HG03095 (cell line): Measurements from ENCODE around the gene HLCS.
"Not testable (repeated sequence)": the region's sequence is repeated elsewhere in the genome, so short reads cannot be mapped to it uniquely, and the experiment has no call there.

Experiments
- ATAC-seq: cut with Tn5 transposase; IDR thresholded peaks from one replicate; pipeline ENCODE4 v1.9.1; 2021; ENCODE audit warnings: moderate library complexity; ENCODE audit not compliant: unreplicated experiment

The HLCS gene

DNA sequence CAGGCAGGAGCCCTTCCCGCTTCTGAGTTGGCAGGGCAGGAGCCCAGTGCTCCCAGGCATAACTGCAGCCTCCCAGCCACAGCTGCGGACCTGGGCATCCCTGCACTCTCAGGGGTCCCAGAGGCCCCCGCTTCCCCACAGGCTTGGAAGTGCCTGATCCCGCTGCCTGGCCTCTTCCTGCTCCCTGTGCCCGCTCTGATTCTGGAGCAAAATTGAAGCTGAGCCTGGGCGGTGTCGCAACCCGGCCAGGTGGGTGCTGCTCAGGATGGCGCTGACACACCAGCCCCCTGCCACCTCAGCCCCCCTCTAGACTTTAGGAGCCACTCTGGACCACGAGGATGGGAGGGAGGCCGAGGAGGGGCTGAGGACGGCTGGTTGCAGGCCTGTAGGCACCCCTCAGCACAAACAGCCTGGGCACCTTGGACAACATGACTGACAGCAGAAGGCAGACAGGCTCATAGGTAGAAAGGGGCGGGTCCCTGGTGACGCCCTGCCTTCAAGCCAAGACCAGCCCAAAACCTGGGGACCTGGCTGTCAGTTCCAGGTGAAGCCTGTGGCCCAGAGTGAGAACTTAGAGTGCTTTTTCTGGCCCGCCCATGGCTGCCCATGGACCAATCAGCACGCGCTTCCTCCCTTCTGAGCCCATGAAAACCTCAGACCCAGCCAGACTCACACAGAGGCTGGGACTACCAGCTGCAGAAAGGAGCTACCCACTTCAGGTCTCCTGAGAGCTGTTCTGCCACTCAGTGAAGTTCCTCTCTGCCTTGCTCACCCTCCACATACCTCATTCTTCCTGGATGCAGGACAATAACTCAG is 7.2 kb downstream of the HLCS start:
- ATAC-seq, result no peak

DNA sequence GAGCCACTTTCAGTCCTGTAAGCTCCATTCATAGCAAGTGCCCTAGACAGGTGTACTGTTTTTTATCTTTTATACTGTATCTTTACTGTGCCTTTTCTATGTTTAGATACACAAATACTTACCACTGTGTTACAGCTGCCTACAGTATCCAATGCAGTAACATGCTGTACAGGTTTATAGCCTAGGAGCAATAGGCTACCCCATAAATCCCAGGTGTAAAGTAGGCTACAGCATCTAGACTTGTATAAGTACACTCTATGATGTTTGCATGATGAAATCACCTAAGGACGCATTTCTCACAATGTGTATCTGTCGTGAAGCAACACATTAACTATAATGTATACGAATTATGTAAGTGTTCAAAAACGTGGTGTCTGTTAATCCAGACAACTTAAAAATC is 10.7 kb downstream of the HLCS start:
- ATAC-seq, result no peak

DNA sequence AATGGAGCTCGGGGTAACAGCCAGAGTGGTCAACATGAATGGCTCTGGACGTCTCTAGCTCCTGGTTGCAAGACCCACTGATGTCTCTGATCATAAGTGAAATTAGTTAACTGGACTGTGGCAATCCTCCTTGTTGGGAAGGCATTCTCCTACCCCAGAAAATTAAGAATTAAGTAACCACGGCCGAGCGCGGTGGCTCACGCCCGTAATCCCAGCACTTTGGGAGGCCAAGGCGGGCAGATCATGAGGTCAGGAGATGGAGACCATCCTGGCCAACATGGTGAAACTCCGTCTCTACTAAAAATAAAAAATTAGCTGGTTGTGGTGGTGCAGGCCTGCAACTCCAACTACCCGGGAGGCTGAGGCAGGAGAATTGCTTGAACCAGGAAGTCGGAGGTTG is 14.1 kb downstream of the HLCS start:
- not testable (repeated sequence) for ATAC-seq

DNA sequence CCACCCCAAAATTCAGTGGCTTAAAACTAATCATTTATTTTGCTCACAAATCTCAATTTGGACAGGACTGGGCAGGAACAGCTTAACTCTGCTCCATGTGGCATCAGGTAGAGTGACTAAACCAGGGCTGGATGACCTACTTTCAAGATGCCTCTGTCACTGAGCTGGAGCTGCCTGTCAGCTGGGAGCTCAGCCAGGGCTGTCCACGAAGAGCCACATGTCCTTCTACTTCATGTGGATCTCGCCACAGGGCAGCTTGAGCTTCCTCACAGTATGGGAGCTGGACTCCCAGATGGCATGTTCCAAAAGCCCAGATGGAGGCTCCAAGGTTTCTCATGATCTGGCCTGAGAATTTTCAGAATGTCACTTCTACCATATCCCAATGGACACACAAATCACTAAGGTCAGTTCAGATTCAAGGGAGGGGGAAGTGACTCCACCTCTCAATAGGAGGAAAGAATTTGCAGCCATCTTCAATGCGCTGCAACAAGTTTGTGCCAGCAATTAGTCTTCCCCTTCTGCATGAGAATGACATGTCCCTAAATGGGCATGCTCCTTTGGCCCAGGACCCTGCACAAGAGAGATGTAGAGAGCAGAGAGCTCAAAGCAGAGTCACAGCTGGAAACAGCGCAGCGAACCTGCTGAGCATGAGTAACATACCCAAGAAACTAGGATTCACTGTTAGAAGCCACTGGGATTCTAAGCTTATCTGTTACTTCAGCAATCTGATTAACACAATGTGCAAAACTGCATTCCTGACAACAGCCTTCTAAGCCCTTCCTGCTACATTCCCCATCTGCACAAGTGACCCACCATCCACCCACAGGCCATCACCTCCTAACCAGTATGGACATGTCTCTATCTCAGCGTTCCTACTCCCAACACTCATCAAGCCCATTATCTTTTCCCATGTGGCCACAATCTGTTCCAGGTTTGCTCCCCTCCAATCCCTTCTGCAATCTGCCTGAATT is 17.0 kb downstream of the HLCS start:
- ATAC-seq, result no peak

DNA sequence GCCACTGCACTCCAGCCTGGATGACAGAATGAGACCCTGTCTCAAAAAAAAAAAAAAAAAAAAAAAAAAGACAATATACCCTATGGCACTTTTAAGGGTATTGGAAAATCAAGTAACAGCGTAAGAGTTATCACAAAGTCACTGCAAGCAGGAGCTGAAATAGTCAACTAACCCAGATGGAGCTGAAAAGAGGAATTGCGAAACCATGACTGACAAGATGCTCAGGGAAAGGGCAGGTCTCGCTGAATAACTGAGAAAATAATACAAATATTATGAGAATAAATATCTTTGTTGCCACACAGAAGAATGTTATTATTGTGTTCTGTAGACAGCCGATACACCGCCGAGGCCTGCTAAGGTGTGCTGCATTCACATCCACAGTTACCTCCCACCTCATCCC is 17.8 kb downstream of the HLCS start:
- no peak for ATAC-seq

DNA sequence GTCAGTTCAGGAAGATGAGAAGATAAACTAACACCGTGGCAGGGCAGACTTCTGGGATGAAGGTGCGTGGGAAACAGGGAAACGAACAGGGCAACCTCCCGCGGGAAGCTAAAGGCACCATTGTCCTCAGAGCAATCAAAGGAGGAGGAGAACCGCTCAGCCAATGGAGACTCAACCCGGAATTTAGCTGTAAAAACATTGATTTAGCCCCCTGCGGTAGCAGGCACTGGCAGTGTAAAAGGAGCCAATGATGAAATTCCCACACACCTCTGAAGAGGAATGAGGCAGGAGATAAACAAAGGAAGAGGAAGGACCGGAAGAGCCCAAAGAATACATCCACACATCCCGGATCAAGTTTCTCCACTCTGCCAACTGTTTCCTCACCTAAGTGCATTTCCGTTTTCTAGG is 19.5 kb downstream of the HLCS start:
- ATAC-seq, result no peak

DNA sequence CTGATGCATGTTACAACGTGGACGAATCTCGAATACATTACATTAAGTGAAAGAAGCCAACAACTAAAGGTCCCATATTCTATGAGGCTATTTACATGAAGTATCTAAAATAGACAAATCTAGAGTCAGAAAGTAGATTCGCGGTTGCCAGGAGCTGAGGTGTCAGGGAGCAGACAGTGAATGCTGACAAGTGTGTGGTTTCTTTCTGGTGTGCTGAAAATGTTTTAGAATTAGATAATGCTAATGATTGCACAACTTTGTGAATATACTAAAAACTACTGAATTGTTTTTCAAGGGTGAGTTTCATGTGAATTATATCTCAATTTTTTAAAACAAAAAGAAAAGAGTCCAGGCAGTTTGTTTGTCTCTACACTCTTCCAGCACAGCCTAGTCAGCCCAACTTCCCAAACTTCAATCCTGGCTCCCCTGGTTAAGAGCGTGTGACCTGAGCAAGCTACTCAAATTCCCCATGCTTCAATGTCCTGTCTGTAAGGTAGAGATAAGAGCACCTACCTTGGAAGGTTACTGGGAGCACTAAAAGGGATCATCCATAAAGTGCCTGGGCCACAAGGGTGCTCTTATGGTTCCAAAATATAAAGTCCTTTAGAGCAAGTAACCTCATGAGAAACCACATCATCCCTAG is 20.9 kb downstream of the HLCS start:
- ATAC-seq, result no peak

DNA sequence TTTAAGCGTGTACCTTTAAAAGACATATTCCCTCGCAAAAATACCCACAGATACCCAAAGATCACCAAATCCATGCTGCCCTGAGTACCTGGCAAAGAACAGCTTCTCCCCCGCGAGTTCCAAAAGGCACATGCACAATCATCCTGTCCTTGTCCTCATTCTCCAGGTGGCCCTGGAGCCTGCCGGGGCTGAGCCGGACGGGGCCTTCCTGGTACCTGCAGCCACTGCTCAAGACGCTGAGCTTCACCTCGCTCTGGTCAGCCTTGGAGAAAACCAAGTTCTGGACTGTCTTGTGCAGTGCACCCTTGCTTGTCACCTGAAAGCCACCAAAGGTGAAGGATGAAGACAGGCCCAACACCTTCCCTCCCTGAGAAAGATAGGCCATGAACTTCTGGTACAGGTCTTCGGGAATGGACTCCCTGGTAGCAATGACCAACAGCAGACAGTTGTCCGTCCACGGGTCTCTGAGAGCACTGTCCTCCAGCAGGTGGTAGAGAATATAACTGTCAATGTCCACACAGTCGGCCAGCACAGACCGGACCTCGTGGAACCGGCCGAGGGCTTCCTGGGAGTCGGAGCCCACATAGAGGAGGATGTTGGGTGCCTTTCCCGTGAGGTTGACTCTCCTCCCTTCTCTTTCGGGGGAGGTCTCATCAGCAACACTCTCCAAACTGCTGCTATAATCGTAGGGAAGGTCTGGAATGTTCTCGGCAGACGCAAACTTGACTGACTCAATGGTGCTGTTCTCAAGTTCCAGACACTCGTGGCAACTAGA is 29.9 kb downstream of the HLCS start:
- no peak for ATAC-seq

DNA sequence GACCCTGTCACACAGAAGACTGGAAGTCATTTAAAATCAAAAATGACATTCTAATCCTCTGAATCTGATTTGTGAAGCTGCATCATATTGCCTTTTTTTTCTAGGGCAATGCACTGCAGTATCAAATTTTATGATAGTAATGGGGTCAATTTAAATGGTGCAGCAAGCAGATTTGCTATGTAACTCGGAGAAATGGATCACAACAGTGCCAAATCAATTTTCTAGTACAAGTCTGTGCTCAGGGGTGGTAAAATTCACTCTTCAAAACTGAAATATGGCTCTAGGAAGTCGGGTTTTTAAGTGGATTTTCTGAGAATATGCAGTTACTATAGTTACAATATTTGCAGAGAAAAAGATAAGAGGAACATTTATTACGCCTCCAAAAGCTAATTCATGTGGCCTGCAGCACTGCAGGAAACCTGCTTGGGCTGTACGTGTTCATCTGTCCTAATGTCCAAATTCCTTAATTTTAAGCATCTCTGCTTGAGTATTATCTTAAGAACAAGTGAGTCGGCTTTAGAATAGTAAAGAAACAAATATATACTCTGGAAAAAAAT is 31.5 kb downstream of the HLCS start:
- no peak for ATAC-seq

DNA sequence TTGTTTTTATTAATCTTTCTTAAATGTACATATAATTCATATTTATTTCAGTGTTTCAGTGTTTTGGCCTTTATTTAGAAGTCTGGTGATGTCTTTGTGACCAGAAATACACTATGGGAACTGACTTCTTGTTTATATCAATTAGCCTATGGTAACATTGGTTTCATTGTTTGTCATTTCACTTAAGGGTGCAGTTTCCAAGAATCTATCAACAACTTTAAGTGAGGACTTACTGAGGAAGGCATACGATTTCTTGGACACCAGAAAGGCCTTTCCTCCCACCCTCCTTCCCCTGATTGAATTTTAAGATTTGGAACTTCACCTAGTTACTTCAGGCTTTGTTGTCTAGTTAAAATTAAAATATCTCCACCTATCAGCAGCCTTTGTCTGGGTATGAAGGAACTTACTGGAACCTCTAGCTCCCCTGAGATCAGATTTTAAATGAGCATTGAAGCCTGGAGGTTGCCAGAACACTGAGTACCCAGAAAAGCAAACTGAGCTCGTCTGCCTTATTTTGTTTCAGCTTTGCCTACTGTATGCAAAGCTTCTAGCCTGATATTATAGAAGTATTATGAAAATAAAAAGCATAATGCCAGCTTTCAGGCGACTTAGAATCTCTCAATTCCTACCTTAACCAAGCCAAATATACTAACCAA is 34.2 kb downstream of the HLCS start:
- no peak for ATAC-seq

DNA sequence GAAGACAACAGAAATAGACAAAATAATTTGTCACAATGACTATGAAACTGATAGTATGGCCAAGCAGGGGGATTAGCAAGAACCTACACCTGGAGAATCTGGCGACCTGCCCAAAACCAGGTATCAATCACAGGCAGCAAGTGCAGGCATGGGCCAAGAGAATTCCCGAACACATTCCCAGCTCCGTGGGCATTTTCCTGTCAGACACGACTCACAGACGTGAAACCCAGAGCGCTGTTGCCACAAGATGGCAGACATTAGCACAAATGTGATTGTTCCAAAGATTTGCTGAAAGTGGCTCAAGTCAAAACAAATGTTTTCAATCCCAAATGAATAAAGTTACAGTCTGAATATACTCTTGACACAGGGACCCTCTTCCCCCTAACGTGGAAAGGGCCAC is 36.8 kb downstream of the HLCS start:
- no peak for ATAC-seq

DNA sequence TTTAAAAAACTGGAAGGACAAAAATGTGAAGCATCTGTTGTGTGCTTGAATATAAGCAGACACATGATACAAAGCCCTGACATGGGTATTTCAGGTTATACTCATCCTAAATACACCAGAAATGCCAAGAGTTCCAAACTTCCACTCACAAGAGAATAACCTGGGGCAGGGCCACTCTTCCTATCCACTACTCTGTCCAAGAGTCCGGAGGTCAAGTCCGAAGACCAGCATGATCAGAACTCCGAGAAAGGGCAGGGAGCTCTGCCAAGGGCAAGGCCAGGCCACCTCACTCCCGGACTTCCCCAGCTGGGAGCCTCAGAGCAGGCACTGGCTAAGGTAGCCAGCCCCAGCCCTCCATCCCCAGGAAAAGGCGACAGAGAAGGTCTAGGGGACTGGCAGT is 37.5 kb downstream of the HLCS start:
- ATAC-seq, result no peak

DNA sequence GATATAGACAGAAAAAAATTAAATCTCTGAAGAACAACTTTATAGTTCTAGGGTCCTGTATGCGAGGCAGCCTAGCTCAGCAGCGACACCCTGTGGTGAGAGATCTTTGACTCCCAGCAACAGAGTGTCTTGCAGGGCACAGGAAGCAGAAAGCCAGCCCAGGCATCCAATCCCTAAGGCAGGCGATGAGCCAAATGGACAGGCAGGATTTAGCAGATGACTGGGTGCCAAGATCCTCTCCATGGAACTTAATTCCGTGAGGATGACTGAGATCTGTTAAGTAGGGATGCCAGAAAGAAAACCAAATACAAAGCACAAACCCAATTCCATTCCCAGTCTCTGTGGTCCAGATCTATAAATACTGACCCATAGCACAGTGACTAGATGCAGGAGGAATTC is 38.8 kb downstream of the HLCS start:
- ATAC-seq, result no peak

DNA sequence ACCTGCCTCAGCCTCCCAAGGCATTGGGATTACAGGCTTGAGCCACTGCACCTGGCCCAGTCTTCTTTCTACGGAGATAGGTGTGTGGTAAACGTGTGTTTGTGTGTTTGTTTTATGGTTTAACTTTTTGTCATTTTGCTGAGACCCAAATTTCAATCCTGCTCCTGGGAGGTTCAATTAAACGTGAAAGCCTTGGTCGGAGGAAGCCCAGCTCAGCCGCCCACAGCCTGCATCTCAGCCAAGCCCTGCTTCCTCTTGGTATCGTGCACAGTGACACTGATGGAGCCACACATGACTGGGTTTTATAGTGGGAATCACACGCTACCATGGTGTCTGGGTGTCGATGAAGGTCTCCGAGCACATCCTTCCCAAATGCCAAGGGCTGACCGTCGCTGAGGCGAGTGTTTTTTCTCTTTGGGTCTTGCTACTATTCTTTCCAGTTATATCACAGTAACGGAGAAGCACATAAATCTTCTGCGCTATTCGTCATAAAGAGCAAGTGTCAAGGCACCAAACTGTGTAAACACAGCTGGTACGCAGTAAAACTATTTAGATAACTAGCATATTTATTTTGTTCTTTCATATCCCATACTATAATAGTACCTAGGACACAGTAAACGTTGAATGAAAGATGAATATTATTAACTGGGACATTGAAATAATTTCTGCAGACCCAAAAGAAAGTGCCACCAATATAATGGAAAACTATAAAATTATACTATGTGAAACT is 39.3 kb downstream of the HLCS start:
- no peak for ATAC-seq

DNA sequence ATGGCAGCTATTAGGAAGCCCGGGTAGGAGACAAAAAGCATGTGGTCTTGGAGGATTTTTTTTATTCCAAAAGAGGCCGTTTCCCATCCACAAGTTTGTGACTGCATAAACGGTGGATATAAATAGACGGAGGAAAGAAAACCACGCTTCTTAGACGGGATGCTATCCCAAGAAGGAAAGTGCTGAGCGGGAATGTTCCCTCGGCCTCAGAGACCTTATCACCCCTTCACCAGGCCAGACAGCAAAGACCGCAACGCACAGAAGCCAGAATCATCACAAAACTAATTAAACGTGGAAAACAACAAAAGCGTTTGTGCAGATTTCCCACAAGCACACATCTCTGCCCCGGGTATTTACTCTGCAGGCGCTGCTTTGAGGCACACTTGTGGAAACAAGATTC is 43.2 kb downstream of the HLCS start:
- ATAC-seq, result no peak

DNA sequence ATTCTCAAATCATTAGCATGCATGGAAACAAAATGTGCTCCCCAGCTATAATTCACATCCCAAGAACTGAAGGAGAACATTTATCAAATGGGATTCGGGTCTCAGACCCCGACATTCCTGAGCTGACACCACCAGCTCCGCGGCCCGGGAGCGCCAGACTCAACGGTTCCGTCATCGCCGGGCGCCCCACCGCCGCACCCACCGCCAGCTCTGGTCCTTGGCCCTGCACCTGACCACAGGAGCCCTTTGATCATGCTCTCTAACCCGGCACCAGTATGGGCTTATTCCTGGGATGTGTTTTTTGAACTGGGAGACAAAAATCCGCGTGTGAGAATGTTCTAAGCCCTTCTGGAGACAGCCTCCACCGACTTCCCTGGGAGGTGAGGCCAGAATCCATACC is 43.6 kb downstream of the HLCS start:
- no peak for ATAC-seq

DNA sequence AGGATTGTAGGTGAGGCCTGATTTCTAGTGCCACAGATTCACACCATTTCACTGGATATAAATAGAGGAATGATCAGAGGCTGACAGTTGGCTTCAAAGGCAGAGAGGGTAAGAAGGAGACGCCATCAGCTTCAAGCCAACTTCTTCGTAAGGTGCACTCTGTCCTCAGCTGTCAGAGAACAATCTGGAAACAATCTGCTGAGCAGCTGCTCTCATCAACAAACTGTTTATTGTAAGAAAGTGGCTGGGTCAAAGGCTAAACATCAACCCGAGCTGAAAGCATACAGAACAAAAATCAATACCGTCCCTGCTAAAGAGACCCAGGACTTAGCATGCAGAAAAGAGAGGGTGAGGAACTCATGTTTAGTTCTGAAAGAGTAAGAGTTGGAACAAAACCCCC is 48.2 kb downstream of the HLCS start:
- no peak for ATAC-seq

DNA sequence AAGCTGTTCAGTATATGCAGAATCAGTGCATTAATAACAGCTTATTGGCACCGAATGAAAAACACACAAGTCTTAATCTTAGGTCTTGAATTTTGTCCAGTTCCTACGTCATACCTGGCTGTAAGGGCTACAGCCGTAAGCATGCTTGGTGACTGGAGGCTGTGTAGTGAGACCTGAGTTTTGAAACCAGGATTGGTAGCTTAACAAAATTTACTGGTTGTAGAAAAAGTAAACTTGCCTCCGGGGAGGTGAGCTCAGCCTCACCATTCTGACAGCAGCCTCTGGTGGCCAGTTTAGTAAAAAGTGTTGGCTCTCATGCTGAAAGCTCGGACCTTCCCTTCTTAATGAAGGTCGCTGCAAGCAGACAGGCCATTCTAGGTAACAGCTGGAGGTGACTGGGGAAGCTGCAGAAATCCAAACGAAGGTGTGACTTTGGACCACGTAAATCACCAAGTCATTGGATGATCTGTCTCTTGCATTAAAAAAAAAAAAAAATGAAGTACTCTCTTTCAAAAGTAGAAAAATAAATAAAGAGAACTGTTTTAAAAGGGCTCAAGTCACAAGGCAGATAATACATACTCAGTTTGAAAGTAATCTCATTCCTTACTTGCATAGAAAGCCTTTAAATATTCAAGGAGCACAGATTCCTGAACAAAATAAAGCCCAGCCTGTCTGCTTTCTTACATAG is 48.9 kb downstream of the HLCS start:
- no peak for ATAC-seq

DNA sequence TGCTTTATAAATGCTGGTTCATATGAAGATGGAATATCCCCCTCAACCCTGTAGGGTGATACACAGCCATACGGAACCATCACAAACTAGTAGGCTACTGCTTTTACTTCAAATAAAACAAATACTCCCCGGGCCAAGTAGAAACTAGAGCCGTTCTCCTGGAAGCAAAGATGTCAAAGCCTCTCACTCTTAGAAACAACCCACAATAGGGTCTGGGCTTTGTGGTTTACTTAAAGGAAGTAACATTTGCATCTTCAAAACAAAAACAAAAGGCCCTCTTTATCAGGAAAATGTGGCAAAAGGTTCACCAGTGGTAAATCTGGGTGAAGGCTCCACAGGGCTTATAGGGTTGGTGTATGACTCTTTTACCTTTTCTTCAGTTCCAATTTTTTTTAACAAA is 49.8 kb downstream of the HLCS start:
- ATAC-seq, result no peak
